Measurements from ENCODE around the gene ZBTB7B.

The ZBTB7B gene

DNA sequence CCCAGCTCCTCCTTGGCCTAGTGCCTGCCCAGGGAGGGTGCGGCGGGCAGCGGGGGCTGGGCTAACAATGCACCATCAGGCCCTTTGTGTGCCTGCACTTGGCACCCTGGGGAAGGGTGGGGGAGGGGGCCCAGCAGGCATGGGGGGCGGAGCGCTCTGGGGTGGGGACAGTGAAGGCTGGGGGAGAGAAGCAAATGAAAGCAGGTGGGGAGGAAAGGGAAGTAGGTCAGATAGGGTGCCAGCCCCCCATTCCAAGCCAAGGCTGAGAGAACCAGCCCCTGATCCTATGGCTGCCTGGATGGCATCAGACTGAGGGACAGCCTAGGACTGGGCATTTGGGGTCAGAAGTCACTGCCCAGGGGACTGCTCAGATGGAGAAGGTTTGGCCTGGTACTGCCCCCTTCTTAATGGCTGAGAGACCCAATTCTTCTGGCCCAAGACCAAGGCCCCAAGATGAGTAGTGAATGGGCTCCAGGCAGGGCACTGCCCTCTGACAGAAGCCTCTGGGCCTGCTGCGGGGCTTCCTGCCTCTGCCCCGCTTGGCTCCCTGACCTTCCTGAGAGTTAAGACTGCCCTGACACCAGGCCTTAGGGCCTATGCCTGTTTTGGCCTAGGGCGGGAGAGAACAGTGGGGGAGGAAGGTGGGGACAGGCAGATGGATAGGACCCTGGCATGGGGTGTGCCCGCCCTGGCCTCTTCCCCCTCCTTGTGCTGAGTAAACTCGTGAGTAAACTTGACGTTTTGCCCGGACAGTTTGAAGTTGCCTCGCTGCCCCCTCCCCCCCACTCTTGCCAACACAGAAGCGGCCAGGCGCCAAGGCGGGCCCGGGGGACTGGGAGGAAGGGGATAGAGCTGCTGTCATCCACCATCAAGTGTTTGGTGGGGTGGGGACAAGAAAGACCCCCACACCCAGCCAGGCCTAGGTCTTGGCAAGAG is 2.7 kb downstream of the ZBTB7B start:
- DNase-seq: no peak

- DNase-seq: peak; percentile 53
Observed at GRCh38 chr1:155006601-155007101, 4.0 kb downstream of the ZBTB7B start.

DNA sequence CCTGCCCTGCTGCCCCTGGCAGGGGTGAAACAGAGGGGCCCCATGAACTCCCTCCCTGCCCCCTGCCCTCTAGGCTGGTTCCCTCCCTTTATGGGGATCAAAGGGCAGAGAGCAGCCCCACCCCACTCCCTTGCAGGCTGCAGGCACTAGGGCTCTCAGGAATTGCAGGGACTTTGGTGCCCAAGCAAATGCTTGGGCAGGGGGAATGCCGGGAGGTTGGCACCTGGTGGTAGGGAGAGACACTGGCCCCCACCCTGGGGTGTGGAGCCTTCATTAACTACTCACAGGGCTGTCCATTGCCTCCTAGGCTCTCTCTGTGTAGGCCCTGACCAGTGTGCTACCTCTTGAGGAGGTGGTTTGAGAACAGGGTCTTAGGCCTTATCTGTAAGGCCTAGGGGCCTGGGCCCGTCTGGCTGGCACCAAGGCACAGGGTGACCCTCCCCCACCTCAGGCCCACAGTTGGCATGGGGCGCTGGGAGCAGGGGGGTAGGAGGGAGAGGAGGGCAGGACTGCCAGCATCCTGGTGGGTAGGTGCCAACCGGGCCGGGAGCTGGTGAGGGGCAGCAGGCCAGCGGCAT is 4.7 kb downstream of the ZBTB7B start:
- no peak for DNase-seq

GRCh38 chr1:155008015-155008941 is 5.7 kb downstream of the ZBTB7B start:
- no peak for DNase-seq

GRCh38 chr1:155009221-155009711 is 6.7 kb downstream of the ZBTB7B start:
- no peak for DNase-seq

DNA sequence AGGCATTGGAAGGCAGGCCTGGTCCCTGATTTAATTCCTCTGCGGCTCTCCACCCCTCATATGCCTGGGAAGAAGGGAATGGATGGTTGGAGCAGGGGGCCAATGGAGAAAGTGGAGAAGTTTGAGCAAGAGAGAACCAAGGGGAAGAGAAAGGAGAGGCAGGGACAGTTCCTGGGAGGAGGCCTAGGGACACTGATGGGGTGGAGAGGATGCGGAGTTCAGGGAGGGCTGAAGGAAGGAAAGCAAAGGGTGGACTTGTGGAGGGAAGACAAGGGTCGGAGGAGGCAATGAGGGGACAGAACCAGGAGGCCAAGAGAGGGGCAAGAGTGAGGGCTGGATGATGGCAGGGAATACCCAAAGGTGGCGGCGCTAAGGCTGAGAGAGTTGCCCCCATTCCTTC is 7.1 kb downstream of the ZBTB7B start:
- DNase-seq: no peak

DNA sequence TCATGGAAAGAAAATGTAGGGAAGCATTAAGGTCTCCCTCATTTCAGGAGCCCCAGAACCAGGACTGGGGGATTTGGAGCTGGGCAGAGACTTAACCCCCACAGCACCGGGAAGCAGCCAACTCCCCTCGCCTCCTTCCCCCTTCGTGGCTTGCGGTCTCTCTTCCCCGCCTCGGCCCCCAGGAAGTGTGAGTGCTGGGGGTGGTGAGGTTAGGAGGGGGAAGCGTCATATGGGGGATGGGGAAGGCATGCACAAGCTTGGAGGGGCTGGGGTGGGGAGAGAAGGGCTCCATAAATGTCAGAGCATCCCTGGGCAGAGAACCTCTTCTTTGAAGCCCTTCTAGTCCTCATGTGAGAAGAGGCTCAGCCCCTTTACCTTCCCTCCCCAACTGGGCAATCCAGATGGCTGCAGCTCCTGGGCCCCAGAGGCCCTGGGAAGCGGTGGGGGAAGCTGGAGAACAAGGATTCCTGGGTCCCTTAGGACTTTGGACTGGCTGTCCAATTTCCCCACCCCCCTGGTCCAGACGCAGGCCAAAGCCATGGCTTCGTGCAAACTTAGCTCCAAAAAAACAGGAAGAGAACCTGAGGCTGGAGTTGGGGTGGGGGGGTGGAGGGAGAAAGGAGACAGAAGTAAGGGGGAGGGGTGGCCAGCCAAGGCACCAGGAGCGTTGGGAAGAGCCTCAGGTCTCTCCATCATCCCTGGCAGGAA is 7.8 kb downstream of the ZBTB7B start:
- no peak for DNase-seq

GRCh38 chr1:155011004-155011416 is 8.4 kb downstream of the ZBTB7B start:
- no peak for DNase-seq

DNA sequence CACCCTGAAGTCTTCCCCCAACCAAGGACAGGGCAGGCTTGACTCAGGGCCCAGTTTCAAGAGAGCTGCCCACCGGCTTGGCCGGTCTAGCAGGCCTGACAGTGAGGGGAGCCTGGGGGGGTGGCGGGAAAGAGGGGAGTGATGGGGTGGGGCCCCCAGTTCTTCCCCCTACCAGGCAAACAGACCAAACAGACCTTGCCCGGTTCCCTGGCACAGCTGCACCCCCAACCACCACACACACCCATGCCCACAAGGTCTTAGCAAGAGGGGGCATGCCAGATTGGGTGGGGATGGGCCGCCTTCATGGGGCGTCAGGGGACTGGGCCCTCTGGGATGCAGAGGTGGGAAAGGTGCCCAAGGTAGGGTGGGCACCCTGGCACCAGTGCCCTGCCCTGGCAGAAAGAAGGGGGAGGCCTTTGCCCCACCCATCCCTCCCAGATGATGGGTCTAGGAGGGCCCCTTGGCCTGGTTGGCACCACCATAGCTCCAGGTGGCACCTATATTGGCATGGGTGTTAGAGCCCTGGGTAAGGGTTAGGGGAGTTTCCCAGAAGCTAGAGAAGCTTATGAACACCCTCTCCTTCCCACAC is 8.9 kb downstream of the ZBTB7B start:
- no peak for DNase-seq

DNA sequence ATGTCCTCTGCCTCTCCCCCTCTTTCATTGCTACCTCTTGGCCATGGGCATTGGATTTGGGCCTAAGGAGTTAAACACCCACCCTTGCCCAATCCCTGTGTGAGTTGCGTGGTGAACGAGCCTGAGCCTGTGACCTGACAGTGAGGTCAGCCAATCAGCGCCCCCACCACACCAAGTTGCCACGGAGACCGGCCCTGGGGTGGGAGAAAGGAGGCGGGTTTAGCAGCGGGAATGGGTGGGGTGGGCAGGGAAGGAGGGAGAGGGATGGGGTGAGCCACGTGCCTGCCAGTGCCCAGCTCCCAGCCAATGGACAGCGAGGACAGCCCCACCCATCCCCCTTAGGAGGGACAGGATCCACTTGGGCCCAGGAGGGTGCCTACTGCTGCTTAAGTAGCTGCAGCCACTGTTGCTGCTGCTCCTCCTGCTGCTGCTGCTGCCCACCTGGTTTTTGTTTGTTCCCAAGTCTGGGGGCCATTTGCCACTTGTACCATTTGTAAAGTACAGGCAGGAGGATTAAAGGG is 9.5 kb downstream of the ZBTB7B start:
- DNase-seq: no peak

DNA sequence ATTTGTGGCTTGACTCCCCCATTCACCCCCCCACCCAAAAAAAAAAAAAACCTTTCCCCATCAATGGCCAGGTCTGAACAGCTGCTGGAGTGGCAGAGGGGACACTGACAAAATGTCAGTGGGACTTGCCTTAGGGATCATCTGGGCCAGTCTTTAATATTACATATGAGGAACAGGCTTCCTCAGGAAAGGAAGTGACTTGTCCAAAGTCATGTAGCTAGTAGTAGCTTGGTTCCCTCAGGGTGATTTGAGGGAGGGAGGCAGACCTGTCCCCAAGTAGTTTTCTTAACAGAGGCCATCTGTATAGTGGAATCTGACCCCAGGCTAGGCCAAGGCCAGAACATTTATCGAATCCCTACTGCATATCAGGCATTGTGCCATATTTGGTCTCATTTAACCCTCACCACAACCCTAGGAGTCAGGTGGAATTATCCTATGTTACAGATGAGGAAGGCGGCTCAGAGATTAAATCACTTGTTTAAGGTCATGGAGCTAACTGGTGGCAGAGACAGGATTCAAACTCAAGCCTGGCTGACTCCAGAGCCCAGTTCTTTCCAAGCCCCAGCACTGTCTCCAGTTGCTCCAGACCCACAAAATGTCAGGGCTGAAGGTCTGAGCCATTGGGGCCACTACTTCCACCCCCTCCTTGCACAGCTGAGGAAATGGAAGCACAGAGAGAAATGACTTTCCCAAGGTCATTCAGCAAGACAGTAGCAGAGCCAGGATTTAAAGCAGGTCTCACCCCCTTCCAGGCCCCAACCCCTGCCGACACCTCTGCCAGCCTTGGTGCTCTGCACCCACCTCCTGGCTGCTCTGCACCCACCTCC is 10.4 kb downstream of the ZBTB7B start:
- DNase-seq: no peak

DNA sequence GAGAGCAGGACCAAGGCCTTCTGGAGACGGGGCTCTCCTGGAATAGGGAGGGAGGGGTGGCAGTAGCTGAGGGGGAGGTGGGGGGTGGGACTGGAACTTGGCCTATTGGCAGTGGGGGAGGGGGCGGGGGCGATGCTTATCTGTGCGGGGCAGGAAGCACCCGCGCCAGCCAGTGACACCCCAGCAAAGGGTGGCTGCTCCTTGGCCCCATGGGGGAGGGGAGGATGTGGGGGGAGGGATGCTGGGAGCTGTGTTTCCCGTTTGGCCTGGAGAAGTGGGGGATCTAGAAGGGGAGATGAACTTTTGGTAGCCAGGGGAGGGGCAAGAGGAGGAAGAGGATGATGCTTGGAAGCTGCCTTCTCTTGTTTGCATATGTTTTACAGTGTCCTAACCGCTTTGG is 11.0 kb downstream of the ZBTB7B start:
- no peak for DNase-seq

- DNase-seq: no peak
Observed at GRCh38 chr1:155014709-155015508, 12.3 kb downstream of the ZBTB7B start.

DNA sequence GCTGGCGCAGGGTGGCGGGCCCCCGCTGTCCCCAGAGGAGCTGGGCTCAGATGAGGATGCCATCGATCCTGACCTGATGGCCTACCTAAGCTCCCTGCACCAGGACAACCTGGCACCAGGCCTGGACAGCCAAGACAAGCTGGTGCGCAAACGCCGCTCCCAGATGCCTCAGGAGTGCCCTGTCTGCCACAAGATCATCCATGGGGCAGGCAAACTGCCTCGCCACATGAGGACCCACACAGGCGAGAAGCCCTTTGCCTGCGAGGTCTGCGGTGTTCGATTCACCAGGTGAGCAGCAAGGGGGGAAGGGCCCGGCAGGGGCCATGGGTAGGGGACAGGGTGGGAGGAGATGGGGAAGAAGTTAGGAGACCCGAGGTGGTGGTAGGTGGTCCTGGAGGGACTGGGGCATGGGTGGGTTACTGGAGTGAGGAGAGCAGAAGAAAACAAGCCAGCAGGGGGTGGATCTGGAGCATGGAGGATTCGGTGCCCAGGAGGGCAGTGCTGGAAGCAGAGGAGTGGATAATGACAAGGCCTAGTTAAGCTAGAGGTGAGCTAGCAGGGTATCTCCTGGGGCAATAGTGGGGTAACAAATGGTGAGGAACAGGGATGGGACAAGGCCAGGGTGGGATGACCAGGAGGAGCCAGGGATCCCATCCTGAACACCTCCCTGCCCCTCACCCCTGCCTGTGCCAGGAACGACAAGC is 13.1 kb downstream of the ZBTB7B start:
- no peak for DNase-seq

DNA sequence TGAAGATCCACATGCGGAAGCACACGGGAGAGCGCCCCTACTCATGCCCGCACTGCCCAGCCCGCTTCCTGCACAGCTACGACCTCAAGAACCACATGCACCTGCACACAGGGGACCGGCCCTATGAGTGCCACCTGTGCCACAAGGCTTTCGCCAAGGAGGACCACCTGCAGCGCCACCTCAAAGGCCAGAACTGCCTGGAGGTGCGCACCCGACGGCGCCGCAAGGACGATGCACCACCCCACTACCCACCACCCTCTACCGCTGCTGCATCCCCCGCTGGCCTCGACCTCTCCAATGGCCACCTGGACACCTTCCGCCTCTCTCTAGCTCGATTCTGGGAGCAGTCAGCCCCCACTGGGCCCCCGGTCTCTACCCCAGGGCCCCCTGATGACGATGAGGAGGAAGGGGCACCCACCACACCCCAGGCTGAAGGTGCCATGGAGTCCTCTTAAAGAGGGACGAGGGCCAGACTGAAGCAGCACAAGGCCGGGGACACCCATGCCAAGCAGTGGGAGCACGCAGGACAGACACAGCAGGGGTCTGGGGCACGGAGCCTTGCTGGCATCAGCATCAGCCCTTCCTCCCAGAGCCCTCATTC is 13.7 kb downstream of the ZBTB7B start:
- DNase-seq: no peak

GRCh38 chr1:155017041-155017945 is 14.7 kb downstream of the ZBTB7B start:
- peak; percentile 82 for DNase-seq

DNA sequence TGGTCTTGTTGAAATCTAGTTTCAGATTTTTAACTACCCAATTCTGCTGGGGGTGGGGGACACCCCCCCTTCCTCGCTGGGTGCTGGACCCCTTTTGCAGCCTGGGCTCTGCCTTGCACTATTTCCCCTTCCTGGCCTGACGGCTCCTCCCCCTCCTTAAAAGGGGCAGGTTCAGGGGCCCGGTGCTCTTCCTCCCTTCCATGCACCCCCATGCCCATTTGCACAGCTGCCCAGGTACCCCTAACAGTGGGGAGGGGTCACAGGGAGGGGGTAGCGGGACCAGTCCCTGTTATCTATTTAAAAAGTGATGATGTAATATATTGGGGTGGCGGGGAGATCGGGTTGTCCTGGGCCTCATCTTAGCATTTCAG is 15.3 kb downstream of the ZBTB7B start:
- no peak for DNase-seq

Data from GDM1 (cell line).